Measurements from ENCODE around the gene LRBA.

The LRBA gene

GRCh38 chr4:150217808-150218207, 797.3 kb downstream of the LRBA start:
- DNase-seq (ENCODE audit: insufficient read length, low spot score) (no peak), FAIRE-seq (no peak)
- no peak for TF ChIP-seq SPI1 (IDR thresholded peaks at IDR 0.05; ENCODE audit: low read depth, low read length)
- no peak for TF ChIP-seq POLR2A (IDR thresholded peaks at IDR 0.05; ENCODE audit: low read depth, low read length)
- no peak for TF ChIP-seq POLR2AphosphoS5 (IDR thresholded peaks at IDR 0.05; ENCODE audit: low read depth, low read length)
- TF ChIP-seq PAX5 (IDR thresholded peaks at IDR 0.05; ENCODE audit: insufficient read depth, low read length, severe bottlenecking), result no peak
- no peak for TF ChIP-seq TAF1 (IDR thresholded peaks at IDR 0.05; ENCODE audit: low read depth, low read length)
- TF ChIP-seq POU2F2 (IDR thresholded peaks at IDR 0.05; ENCODE audit: low read depth, low read length), result no peak

- TF ChIP-seq POU2F2 (IDR thresholded peaks at IDR 0.05; ENCODE audit: low read depth, low read length) (no peak), PAX5 (IDR thresholded peaks at IDR 0.05; ENCODE audit: insufficient read depth, low read length, severe bottlenecking) (no peak), SPI1 (IDR thresholded peaks at IDR 0.05; ENCODE audit: low read depth, low read length) (no peak), TAF1 (IDR thresholded peaks at IDR 0.05; ENCODE audit: low read depth, low read length) (no peak)
- DNase-seq (ENCODE audit: insufficient read length, low spot score) (no peak), FAIRE-seq (no peak)
Observed at GRCh38 chr4:150217192-150217591, 797.9 kb downstream of the LRBA start.

GRCh38 chr4:150216726-150217125, 798.4 kb downstream of the LRBA start:
- no peak for FAIRE-seq

DNA sequence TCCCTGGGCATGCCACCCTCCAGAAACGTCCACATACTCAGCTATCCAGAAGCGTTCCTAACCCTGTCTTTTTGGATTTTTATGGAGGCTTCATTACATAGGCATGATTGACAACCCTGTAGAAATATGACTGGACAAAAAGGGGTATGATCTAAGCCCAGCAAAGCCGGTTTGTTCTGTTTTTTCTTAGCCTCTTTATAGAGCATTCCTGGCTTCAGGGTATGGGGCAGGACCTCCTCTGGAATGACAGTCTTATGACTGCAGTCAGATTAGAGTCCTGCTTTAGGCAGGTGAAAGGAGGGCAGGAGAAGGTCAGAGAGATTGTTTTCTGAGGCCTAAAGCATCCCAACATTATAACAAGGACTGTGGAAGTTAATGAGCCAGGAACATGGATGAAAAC, 799.5 kb downstream of the LRBA start:
- FAIRE-seq (no peak), DNase-seq (ENCODE audit: insufficient read length, low spot score) (no peak)
- TF ChIP-seq SPI1 (IDR thresholded peaks at IDR 0.05; ENCODE audit: low read depth, low read length) (no peak), TAF1 (IDR thresholded peaks at IDR 0.05; ENCODE audit: low read depth, low read length) (no peak)

More at GRCh38 chr4:150216726-150217125, 798.4 kb downstream of the LRBA start:
- TF ChIP-seq POLR2AphosphoS5 (IDR thresholded peaks at IDR 0.05; ENCODE audit: low read depth, low read length), result no peak
- no peak for TF ChIP-seq SPI1 (IDR thresholded peaks at IDR 0.05; ENCODE audit: low read depth, low read length)
- no peak for TF ChIP-seq POU2F2 (IDR thresholded peaks at IDR 0.05; ENCODE audit: low read depth, low read length)
- TF ChIP-seq POLR2A (IDR thresholded peaks at IDR 0.05; ENCODE audit: low read depth, low read length), result no peak
- TF ChIP-seq PAX5 (IDR thresholded peaks at IDR 0.05; ENCODE audit: insufficient read depth, low read length, severe bottlenecking), result no peak
- TF ChIP-seq TAF1 (IDR thresholded peaks at IDR 0.05; ENCODE audit: low read depth, low read length), result no peak
- no peak for DNase-seq (ENCODE audit: insufficient read length, low spot score)

Data from GM12891 (cell line).